Uterus (tissue), 2 donors: ENCODE data around the gene MBD4.

ENCODE experiments used
- POLR2A ChIP-seq, 2 donors: fragments of 450-650 bp; IDR thresholded peaks; one replicate each; pipeline ENCODE4 v1.6.1; 2016; ENCODE audit warnings: antibody characterized with exemption in 2 of 2, mild to moderate bottlenecking in 1 of 2, moderate library complexity in 1 of 2
- TF ChIP-seq, protein P1 (sequence below), 4 experiments: fragments of 200-600 bp in 2 of 4; fragments of 450-650 bp in 2 of 4; sonication (generic) in 2 of 4; IDR thresholded peaks; one replicate each; pipeline ENCODE4 v1.5.1; 2016 to 2019; ENCODE audit warnings: antibody characterized with exemption in 4 of 4, mild to moderate bottlenecking in 2 of 4, moderate library complexity in 1 of 4

DNA sequence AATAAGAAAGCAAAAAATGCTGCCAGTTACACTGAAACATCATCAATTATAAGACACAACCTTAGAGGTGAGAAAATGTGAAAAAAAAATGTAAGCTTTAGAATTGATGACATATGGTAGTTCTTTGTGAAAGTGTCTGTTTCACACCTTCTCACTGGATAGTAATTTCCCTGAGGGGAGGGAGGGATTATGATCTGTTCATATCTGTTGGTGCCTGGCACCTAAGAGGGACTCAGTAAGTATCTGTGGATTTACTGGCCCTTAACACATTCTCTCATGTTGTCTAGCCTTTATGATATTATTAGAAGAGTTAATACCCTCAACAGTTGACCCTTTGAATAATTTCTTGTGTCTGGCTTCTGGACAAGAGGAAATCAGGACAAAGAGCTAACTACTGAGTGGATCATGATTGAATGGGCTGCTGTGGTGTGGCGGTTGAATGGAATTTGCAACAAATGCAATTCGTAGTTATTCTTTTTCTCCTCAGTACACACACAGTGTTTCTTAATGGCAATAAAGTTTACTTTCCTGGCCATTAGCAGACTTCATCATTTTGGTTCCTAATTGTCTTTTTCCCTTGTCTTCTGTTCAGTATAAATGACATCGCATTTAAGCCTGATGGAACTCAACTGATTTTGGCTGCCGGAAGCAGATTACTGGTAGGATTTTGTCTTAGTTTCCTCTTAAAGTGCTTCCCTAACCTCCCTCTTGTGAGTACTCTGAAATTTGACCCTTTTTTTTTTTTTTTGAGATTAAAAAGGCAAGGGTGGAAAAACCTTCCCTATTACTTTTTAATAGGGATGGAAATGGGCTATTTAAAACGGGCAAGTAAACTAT, 9.7 kb upstream of the MBD4 start:
- TF ChIP-seq, protein P1, sequence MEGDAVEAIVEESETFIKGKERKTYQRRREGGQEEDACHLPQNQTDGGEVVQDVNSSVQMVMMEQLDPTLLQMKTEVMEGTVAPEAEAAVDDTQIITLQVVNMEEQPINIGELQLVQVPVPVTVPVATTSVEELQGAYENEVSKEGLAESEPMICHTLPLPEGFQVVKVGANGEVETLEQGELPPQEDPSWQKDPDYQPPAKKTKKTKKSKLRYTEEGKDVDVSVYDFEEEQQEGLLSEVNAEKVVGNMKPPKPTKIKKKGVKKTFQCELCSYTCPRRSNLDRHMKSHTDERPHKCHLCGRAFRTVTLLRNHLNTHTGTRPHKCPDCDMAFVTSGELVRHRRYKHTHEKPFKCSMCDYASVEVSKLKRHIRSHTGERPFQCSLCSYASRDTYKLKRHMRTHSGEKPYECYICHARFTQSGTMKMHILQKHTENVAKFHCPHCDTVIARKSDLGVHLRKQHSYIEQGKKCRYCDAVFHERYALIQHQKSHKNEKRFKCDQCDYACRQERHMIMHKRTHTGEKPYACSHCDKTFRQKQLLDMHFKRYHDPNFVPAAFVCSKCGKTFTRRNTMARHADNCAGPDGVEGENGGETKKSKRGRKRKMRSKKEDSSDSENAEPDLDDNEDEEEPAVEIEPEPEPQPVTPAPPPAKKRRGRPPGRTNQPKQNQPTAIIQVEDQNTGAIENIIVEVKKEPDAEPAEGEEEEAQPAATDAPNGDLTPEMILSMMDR (IDR thresholded peaks at IDR 0.05) = no peak
- TF ChIP-seq POLR2A (IDR thresholded peaks at IDR 0.05) = no peak
